ENCODE measurements around the gene ZNF622.

Gene ZNF622

GRCh38 chr5:16428359-16428758 lies 37.2 kb downstream of the ZNF622 start:
- no peak for DNase-seq

GRCh38 chr5:16427587-16427986 lies 38.0 kb downstream of the ZNF622 start:
- DNase-seq = no peak

- no peak for DNase-seq
These were observed 47.1 kb downstream of the ZNF622 start for GRCh38 chr5:16418471-16418922.

- DNase-seq = no peak
These were observed 48.1 kb downstream of the ZNF622 start for GRCh38 chr5:16417398-16418074.

GRCh38 chr5:16414861-16415260 lies 50.7 kb downstream of the ZNF622 start:
- no peak for DNase-seq

- no peak for DNase-seq
These were observed 52.3 kb downstream of the ZNF622 start for GRCh38 chr5:16413166-16413860.

GRCh38 chr5:16412556-16412955 lies 53.0 kb downstream of the ZNF622 start:
- no peak for DNase-seq

- no peak for DNase-seq
These were observed 53.7 kb downstream of the ZNF622 start for GRCh38 chr5:16411741-16412455.

- no peak for DNase-seq
These were observed 54.4 kb downstream of the ZNF622 start for GRCh38 chr5:16411235-16411634.

- DNase-seq = no peak
These were observed 55.3 kb downstream of the ZNF622 start for GRCh38 chr5:16410338-16410737.

- DNase-seq = no peak
These were observed 59.0 kb downstream of the ZNF622 start for GRCh38 chr5:16406630-16407029.

GRCh38 chr5:16406023-16406422 lies 59.6 kb downstream of the ZNF622 start:
- no peak for DNase-seq

Data from NCI-H1417 treated with DMSO at 0.1 percent for 48 hours (cell line).